Cardiac muscle cell (in vitro differentiated cells and primary cell): ENCODE measurements around the gene FTO. TPM values are rescaled to one million over a fixed set of nuclear protein-coding genes. Genes with fewer than 3 reads are reported as not detected.
A peak's percentile ranks its signal among the peaks of the same experiment; 100 is the strongest.

Experiments used
- DNase-seq, 2 donors: peaks; one replicate each; pipeline versions ENCODE4 v3.0.0 to v3.0.0-alpha.2; 2010 to 2017; ENCODE audit warnings: low read depth in 1 of 2, low spot score in 1 of 2
- H3K27ac ChIP-seq: fragments of 200-600 bp; sonication (generic); 2 replicates; pipeline ENCODE4 v1.5.1; 2016
- H3K27me3 ChIP-seq: fragments of 200-600 bp; sonication (generic); 2 replicates; pipeline ENCODE4 v1.6.0; 2016; ENCODE audit warnings: control low read depth
- H3K36me3 ChIP-seq: fragments of 200-600 bp; sonication (generic); 2 replicates; pipeline ENCODE4 v1.5.1; 2016; ENCODE audit warnings: control low read depth
- H3K4me1 ChIP-seq: fragments of 200-600 bp; sonication (generic); 2 replicates; pipeline ENCODE4 v1.8.1; 2017; ENCODE audit warnings: low read depth, mild to moderate bottlenecking, mixed run types
- H3K4me3 ChIP-seq: fragments of 200-600 bp; sonication (generic); 2 replicates; pipeline ENCODE4 v1.5.1; 2016; ENCODE audit warnings: mild to moderate bottlenecking
- H3K9me3 ChIP-seq: fragments of 200-600 bp; sonication (generic); 2 replicates; pipeline ENCODE4 v1.5.1; 2017; ENCODE audit warnings: low read depth, mild to moderate bottlenecking, control low read depth
- CTCF ChIP-seq: IDR thresholded peaks from 2 replicates; pipeline ENCODE4 v1.5.1; 2012; ENCODE audit warnings: low read depth, mild to moderate bottlenecking, low read length
- polyA plus RNA-seq: library from polyadenylated mRNA; unstranded; fragments of >200 nt; fragmentation: Nextera tagmentation; extraction: Ambion mirVana; gene quantifications from 2 replicates; pipeline ENCODE4 v1.2.1, GENCODE V29; 2016
- total RNA-seq: library from RNA; depleted of rRNA; stranded (reverse); fragments of >200 nt; gene quantifications from 2 replicates; pipeline ENCODE4 v1.2.3, GENCODE V29; 2016

The FTO gene
- total and polyA plus RNA-seq, 2 experiments from 2014 or later = 77.7 to 93.8 TPM

GRCh38 chr16:53968896-53969295 is 264.9 kb downstream of the FTO start:
- no peaks in the 10 kb centered on the region for H3K36me3 ChIP-seq
- H3K9me3 ChIP-seq = no peaks in the 10 kb centered on the region
- no peak for DNase-seq
- H3K4me3 ChIP-seq = no peak overlapping the region
- no peak overlapping the region for H3K27ac ChIP-seq
- no peak for TF ChIP-seq CTCF
- H3K4me1 ChIP-seq = peaks cover 14% of the 10 kb centered on the region
- no peaks in the 10 kb centered on the region for H3K27me3 ChIP-seq

- Histone ChIP-seq H3K27ac (no peak overlapping the region), H3K27me3 (no peaks in the 10 kb centered on the region), H3K4me1 (peaks cover 14% of the 10 kb centered on the region), H3K4me3 (no peak overlapping the region), H3K36me3 (no peaks in the 10 kb centered on the region), H3K9me3 (no peaks in the 10 kb centered on the region)
- no peak for TF ChIP-seq CTCF
- DNase-seq = no peak
These were observed 267.7 kb downstream of the FTO start for GRCh38 chr16:53971616-53972015.

GRCh38 chr16:53973021-53973420 is 269.1 kb downstream of the FTO start:
- Histone ChIP-seq H3K4me3 (no peak overlapping the region), H3K36me3 (no peaks in the 10 kb centered on the region)
- TF ChIP-seq CTCF = no peak

GRCh38 chr16:53974484-53975080 is 270.6 kb downstream of the FTO start:
- no peaks in the 10 kb centered on the region for H3K36me3 ChIP-seq
- H3K27me3 ChIP-seq = no peaks in the 10 kb centered on the region
- H3K4me3 ChIP-seq = no peak overlapping the region
- no peaks in the 10 kb centered on the region for H3K9me3 ChIP-seq
- peaks cover 4% of the 10 kb centered on the region for H3K4me1 ChIP-seq
- DNase-seq = peak in 1 of 2 donors; percentile 48
- TF ChIP-seq CTCF = no peak
- no peak overlapping the region for H3K27ac ChIP-seq

More at GRCh38 chr16:53973021-53973420, 269.1 kb downstream of the FTO start:
- Histone ChIP-seq H3K4me1 (peaks cover 14% of the 10 kb centered on the region), H3K27ac (no peak overlapping the region), H3K27me3 (no peaks in the 10 kb centered on the region), H3K9me3 (no peaks in the 10 kb centered on the region)
- no peak for DNase-seq

- H3K4me3 ChIP-seq = no peak overlapping the region
- DNase-seq = no peak
- no peaks in the 10 kb centered on the region for H3K27me3 ChIP-seq
- H3K27ac ChIP-seq = no peak overlapping the region
- no peaks in the 10 kb centered on the region for H3K36me3 ChIP-seq
- H3K4me1 ChIP-seq = no peaks in the 10 kb centered on the region
- H3K9me3 ChIP-seq = no peaks in the 10 kb centered on the region
- TF ChIP-seq CTCF = no peak
These were observed 276.7 kb downstream of the FTO start for GRCh38 chr16:53980675-53981074.
